NCI-H748 treated with DMSO at 0.1 percent for 48 hours (cell line): Measurements from ENCODE around the gene UBE2QL1.

Experiments
- DNase-seq: peaks from one replicate; lab custom pipeline; 2025; lab: John Stamatoyannopoulos, UW

Gene UBE2QL1

DNA sequence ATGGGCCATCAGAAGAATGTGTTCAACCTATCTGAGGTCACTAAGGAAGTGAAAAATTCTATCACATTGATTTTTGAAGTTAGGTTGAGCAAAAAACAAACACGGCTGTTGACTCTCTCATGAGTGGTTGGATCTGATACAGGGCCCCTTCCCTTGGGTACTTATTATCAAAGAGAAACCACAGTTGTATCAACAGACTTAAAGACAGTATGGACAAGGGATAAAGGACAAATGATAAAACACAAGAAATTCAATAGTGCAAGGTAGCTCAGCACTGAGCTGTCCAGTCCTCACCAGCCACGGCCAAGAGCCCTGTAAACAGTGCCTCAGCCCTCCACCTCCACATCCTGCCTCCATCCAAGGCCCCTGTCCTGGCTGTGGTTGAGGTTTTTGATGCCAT, 86.9 kb downstream of the UBE2QL1 start:
- DNase-seq, result no peak

DNA sequence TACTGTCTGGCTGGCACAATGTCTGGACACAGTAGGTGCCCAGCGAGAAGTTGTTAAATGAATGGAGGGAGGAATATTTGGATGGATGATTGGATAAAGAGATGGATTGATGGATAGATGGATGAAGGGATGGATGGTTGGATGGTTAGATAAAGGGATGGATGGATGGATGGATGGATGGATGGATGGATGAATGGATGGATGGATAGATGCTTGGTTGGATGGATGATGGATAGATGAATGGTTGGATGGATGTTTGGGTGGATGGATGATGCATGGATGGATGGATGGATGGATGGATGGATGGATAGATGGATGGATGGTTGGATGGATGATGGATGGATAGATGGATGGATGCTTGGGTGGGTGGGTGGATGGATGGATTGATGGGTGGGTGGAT, 90.4 kb downstream of the UBE2QL1 start:
- DNase-seq, result no peak

DNA sequence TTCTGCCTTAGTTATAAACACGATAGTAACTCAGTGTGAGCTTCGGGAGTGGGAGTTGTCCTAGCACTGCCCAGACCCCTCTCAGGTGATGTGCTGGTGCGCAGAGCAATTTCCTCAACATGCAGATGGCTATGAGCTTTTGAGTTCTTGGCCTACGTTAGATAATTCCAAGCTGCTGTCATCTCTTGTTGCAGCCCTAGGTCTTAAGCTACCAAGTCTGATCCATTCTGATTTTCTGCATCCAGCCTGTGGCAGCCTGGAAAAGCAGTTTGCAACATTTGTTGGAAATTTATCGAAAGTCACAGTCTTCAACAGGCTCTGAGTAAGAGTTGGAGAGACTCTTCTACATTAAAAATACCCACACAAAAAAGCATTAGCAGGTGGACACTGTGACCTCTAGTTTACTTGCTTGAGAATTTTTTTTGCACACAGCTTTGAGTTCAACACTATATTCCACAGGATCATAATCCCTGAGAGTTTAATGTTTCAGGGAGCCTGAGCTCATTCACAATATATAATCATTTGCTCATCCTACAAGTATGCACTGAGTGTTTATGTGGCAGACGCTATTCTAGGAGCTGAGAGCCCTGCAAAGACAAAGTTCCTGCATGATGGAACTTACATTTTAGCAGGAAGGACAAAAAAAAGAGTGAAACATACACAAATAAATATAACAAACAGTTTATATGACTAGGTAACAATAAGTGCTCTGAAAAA, 91.6 kb downstream of the UBE2QL1 start:
- no peak for DNase-seq

DNA sequence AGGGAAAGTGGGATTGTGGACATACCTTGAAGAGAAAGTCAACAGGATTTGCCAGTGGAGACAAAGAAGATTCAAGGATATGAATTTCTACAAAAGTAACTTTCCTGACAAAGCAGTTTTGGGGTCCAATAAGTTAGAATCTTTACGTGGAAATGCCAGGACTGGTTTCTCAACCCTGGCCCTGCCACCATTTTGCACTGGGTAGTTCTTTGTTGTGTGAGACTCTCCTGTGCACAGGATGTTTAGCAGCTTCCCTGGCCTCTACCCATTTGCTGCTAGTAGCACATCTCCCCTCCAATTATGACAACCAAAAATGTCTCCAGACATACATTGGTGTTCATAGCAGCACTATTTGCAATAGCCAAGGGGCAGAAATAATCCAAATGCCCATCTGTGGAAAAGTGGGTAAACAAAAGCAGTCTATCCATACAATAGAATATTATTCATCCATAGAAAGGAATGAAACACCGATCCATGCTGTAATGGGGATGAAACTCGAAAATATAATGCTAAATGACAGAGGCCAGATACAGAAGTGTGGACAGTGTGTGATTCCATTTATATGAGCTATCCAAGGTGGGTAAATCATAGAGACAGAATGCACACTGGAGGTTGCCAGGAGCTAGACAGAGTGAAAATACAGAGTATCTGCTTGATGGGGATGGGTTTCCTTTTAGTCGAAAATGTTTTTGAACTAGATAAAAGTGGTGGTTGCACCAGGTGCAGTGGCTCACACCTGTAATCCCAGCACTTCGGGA, 92.8 kb downstream of the UBE2QL1 start:
- DNase-seq, result no peak

DNA sequence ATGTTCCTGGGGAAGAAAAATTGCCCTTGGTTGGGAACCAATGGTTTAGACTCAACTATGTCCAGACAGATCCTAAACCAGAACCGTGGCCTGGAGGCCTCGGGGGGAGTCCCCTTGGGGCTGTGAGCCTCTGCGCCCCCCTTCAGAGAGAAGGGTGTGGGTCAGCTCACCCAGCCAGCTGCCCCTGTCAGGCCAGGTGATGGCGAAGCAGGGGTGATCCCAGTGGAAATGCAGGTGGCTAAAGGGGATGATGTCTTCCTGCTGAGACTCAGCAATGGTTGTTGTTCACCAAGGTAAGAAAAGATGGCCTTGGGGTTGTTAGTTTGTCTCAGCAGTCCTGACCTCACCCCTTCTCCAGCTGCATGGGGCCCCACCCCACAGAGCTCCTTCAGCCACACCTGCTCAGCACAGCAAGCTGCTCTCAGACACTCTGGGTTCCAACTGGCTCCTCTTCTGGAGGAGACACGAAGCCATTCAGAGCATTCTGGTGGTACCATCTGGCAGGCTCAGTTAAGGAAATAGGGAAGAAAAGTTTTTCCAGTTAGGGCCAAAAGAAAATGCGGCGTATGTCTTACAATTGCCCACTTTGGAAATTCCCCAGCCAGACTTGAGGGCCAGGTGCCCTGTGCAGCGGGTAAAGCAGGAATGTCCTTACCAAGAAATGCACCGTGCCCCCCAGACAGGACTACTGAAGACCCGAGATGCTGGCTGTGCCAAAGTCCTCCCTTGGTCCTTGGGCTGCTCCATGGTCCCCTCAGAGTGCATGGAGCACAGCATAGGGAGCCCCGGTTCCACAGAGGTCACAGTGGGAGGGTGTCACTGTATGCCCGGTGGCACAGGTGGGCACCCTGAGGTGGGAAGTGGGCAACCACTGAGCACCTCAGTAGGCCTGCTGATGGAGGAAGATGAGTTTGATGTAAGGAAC, 94.0 kb downstream of the UBE2QL1 start:
- DNase-seq, result no peak

DNA sequence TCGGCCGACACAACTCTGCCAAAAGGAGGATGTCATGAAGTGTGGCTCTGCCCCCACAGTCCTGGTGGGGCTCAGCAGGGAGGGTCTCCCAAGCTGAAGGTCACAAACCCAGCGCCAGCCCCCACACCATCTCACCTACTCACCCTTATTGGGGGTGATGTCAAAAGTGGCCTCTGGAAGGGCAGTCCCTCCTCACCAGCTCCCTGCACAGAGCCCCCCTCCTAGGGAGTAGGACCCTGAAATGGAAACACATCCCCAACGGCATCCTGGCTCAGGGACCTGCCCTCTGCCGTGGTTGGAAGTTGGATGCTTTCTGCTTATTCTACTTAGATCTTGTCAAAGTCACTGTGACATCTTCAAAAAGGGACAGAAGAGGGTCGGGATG, 94.7 kb downstream of the UBE2QL1 start:
- DNase-seq, result no peak

DNA sequence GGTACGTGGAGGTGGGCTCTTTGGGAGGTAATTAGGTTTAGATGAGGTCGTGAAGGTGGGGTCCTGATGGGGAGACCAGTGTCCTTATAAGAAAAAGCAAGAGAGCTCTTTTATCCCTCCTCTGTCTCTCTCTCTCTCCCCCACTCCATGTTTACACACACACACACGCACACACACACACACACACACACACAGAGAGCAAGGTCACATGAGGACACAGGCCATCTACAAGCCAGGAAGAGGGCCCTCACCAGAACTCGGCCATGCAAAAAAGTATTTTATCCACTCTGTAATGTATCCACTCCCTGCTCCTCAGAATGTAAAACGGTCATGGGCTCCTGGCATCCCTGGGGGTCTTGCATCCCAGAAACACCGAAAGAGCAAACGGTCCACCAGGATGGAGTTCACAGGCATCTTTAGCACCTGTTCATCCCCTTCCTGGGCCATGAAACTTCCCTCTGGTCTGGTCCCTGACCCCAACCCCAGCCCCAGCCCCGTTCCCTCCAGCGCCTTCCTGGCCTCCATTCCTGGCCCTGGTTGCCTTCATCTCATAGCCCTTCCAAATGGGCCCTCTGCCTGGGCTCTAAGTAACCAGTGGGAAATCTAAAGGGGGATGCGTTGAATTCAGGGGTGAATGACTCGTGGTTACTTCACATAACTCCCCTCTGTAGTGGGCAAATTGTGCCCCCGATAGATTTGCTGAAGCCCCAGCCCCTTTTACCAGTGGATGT, 95.3 kb downstream of the UBE2QL1 start:
- DNase-seq, result no peak
